Spleen (tissue), 11 donors: ENCODE results near the gene AFTPH. TPM values are rescaled to one million over a fixed set of nuclear protein-coding genes. Genes with fewer than 3 reads are reported as not detected.

Experiments used
- DNase-seq: peaks from one replicate; pipeline ENCODE4 v3.0.0-alpha.2; 2020
- H3K27ac ChIP-seq, 8 donors: fragments of 200-600 bp; sonication (generic) in 7 of 8; 1 replicate in 4 of 8; 2 replicates in 4 of 8; pipeline versions ENCODE4 v1.5.0 to v1.8.0; 2016 to 2021; ENCODE audit warnings: inconsistent platforms in 4 of 8, mild to moderate bottlenecking in 4 of 8, moderate library complexity in 1 of 8
- H3K27me3 ChIP-seq, 7 donors: fragments of 200-600 bp; sonication (generic) in 6 of 7; replicated peaks in 1 of 7; 1 replicate in 4 of 7; 2 replicates in 3 of 7; pipeline versions ENCODE4 v1.5.0 to v1.8.0; 2016 to 2021; ENCODE audit warnings: inconsistent platforms in 3 of 7, mild to moderate bottlenecking in 1 of 7
- H3K36me3 ChIP-seq, 6 donors: fragments of 200-600 bp; sonication (generic) in 5 of 6; 1 replicate in 4 of 6; 2 replicates in 2 of 6; pipeline versions ENCODE4 v1.5.0 to v1.8.0; 2016 to 2021; ENCODE audit warnings: inconsistent platforms in 2 of 6
- H3K4me1 ChIP-seq, 6 donors: fragments of 200-600 bp; sonication (generic) in 5 of 6; 1 replicate in 3 of 6; 2 replicates in 3 of 6; pipeline versions ENCODE4 v1.5.0 to v1.8.0; 2016 to 2021; ENCODE audit warnings: inconsistent platforms in 3 of 6
- H3K4me3 ChIP-seq, 8 donors: fragments of 200-600 bp; sonication (generic) in 7 of 8; 1 replicate in 4 of 8; 2 replicates in 4 of 8; pipeline versions ENCODE4 v1.5.0 to v1.8.0; 2016 to 2021; ENCODE audit warnings: inconsistent platforms in 4 of 8, mild to moderate bottlenecking in 4 of 8, moderate library complexity in 2 of 8
- H3K9me3 ChIP-seq, 8 donors: fragments of 200-600 bp; sonication (generic) in 7 of 8; 1 replicate in 4 of 8; 2 replicates in 4 of 8; pipeline versions ENCODE4 v1.5.0 to v1.8.0; 2016 to 2021; ENCODE audit warnings: inconsistent platforms in 4 of 8
- CTCF ChIP-seq, 11 experiments: fragments of 200-600 bp in 7 of 11; fragments of 450-650 bp in 4 of 11; sonication (generic) in 4 of 11; IDR thresholded peaks in 8 of 11; conservative IDR thresholded peaks in 3 of 11; 1 replicate in 7 of 11; 2 replicates in 4 of 11; pipeline versions ENCODE4 v1.4.0 to v1.8.0; 2016 to 2021; ENCODE audit warnings: antibody characterized with exemption in 11 of 11, inconsistent platforms in 4 of 11, mild to moderate bottlenecking in 1 of 11
- POLR2A ChIP-seq, 3 donors: fragments of 450-650 bp; IDR thresholded peaks; one replicate each; pipeline ENCODE4 v1.5.1; 2017; ENCODE audit warnings: antibody characterized with exemption in 3 of 3, mild to moderate bottlenecking in 1 of 3
- POLR2AphosphoS5 ChIP-seq, 3 donors: sonication (generic); formaldehyde crosslinking; IDR thresholded peaks; one replicate each; pipeline ENCODE4 v1.5.1; 2017; ENCODE audit warnings: antibody characterized with exemption in 3 of 3
- WGBS, 5 donors: extraction: QIAGEN DNeasy Blood & Tissue Kit in 3 of 5; methylation state at CpG; one replicate each; pipeline versions ENCODE4 v1.1.5 to v1.1.7; 2013 to 2018; 5-methylcytosine and 5-hydroxymethylcytosine counted together
- intact Hi-C: fragments of 100-400 bp; cut with DNase I; formaldehyde crosslinking; loops from one replicate; pipeline ENCODE4 v1.15.0; 2023; ENCODE audit warnings: low total_unique reads
- polyA plus RNA-seq, 3 donors: library from polyadenylated mRNA; stranded (reverse); fragments of 200-250 nt; gene quantifications; one replicate each; pipeline ENCODE4 v1.2.1, GENCODE V29; 2013
- total RNA-seq, 7 donors: library from RNA; depleted of rRNA in 3 of 7; stranded (reverse); fragments of >200 nt in 3 of 7; fragmentation: NEBNext Ultra II Directional in 4 of 7; extraction: Animal tissue kit (Norgen Biotek cat#: 25700) in 4 of 7; gene quantifications; one replicate each; pipeline versions ENCODE4 v1.1.0 to v1.2.1, GENCODE V29; 2016 to 2021
- donor health status: healthy with polysubstance abuse.
- donor health status: DM: no; HTN: no; CAD: no; lungs with moderate emphysema.
- donor health status: DM: no; HTN: no; CAD: no.
- donor health status: Bipolar disorder and iron deficiency.
- donor health status: healthy.
- donor health status: DM: no; HTN: no; CAD: no.
- donor health status: DM: yes; HTN: yes; CAD: no.

The AFTPH gene
- total and polyA plus RNA-seq, 10 donors = 36.9 to 71.1 (median 49.9) TPM

- Histone ChIP-seq H3K27ac (no peak overlapping the region), H3K9me3 (no peaks in the 10 kb centered on the region), H3K4me1 (peaks cover 0 to 15% (median 10%) of the 10 kb centered on the region in 6 donors), H3K27me3 (no peaks in the 10 kb centered on the region), H3K36me3 (no peaks in the 10 kb centered on the region), H3K4me3 (no peak overlapping the region)
- TF ChIP-seq POLR2AphosphoS5 (IDR thresholded peaks at IDR 0.05) (no peak), POLR2A (IDR thresholded peaks at IDR 0.05) (no peak)
- 66 to 70% (median 68%) methylated on average over 7 of the region's 7 CpGs for WGBS, 5 donors
- DNase-seq = no peak
- intact Hi-C loops = no loop called here
These were observed 89.1 kb downstream of the AFTPH start for GRCh38 chr2:64613276-64613675.

- no peaks in the 10 kb centered on the region for H3K4me1 ChIP-seq
- WGBS, 5 donors = 85 to 95% (median 94%) methylated on average over 4 to 6 of the region's 6 CpGs
- no peaks in the 10 kb centered on the region for H3K27me3 ChIP-seq
- no peaks in the 10 kb centered on the region for H3K9me3 ChIP-seq
- no peak for TF ChIP-seq CTCF (IDR thresholded peaks at IDR 0.05 in 8 of 11, conservative IDR thresholded peaks at IDR 0.05 in 3 of 11)
- no peak for TF ChIP-seq POLR2A (IDR thresholded peaks at IDR 0.05)
- TF ChIP-seq POLR2AphosphoS5 (IDR thresholded peaks at IDR 0.05) = no peak
- H3K36me3 ChIP-seq = no peaks in the 10 kb centered on the region
- intact Hi-C loops = no loop called here
- DNase-seq = no peak
- no peak overlapping the region for H3K4me3 ChIP-seq
- H3K27ac ChIP-seq = no peak overlapping the region
These were observed 91.2 kb downstream of the AFTPH start for GRCh38 chr2:64615192-64615763.

GRCh38 chr2:64615844-64616536, 91.9 kb downstream of the AFTPH start:
- Histone ChIP-seq H3K4me3 (no peak overlapping the region), H3K36me3 (no peaks in the 10 kb centered on the region), H3K27ac (no peak overlapping the region), H3K4me1 (no peaks in the 10 kb centered on the region), H3K27me3 (no peaks in the 10 kb centered on the region), H3K9me3 (no peaks in the 10 kb centered on the region)
- intact Hi-C loops = no loop called here
- TF ChIP-seq POLR2A (IDR thresholded peaks at IDR 0.05) = no peak
- 93 to 95% (median 94%) methylated on average over 7 of the region's 7 CpGs for WGBS, 5 donors
- DNase-seq = no peak

- 24 to 43% (median 34%) methylated on average over 6 of the region's 6 CpGs for WGBS, 5 donors
- TF ChIP-seq POLR2AphosphoS5 (IDR thresholded peaks at IDR 0.05) = no peak
- Histone ChIP-seq H3K27ac (no peak overlapping the region), H3K4me1 (peaks cover 0 to 7% (median 0%) of the 10 kb centered on the region in 6 donors), H3K9me3 (no peaks in the 10 kb centered on the region), H3K4me3 (no peak overlapping the region), H3K27me3 (no peaks in the 10 kb centered on the region), H3K36me3 (no peaks in the 10 kb centered on the region)
- intact Hi-C loops = no loop called here
- no peak for DNase-seq
These were observed 93.6 kb downstream of the AFTPH start for GRCh38 chr2:64617631-64618151.

- Histone ChIP-seq H3K36me3 (no peaks in the 10 kb centered on the region), H3K4me1 (peaks cover 0 to 20% (median 4%) of the 10 kb centered on the region in 6 donors), H3K4me3 (no peak overlapping the region), H3K27ac (no peak overlapping the region), H3K9me3 (no peaks in the 10 kb centered on the region), H3K27me3 (no peaks in the 10 kb centered on the region)
- intact Hi-C loops = no loop called here
- DNase-seq = no peak
- 80 to 97% (median 95%) methylated on average over 4 of the region's 4 CpGs for WGBS, 5 donors
- no peak for TF ChIP-seq POLR2A (IDR thresholded peaks at IDR 0.05)
- TF ChIP-seq POLR2AphosphoS5 (IDR thresholded peaks at IDR 0.05) = no peak
- no peak for TF ChIP-seq CTCF (IDR thresholded peaks at IDR 0.05 in 8 of 11, conservative IDR thresholded peaks at IDR 0.05 in 3 of 11)
These were observed 96.5 kb downstream of the AFTPH start for GRCh38 chr2:64620661-64621060.
